ENCODE measurements around the gene CHN2.
A peak's percentile ranks its signal among the peaks of the same experiment; 100 is the strongest.

CHN2 gene

GRCh38 chr7:29342761-29343160, 148.2 kb downstream of the CHN2 start:
- Histone ChIP-seq H3K27me3 (no peaks in the 10 kb centered on the region), H3K9me3 (no peaks in the 10 kb centered on the region), H3K4me1 (no peaks in the 10 kb centered on the region), H3K36me3 (no peaks in the 10 kb centered on the region), H3K4me3 (ENCODE audit: low read depth, low read length) (no peak overlapping the region)
- no peak for TF ChIP-seq CTCF (IDR thresholded peaks at IDR 0.05; ENCODE audit: low read depth, low read length)
- DNase-seq = no peak

- no peaks in the 10 kb centered on the region for H3K36me3 ChIP-seq
- H3K9me3 ChIP-seq = no peaks in the 10 kb centered on the region
These were observed 148.8 kb downstream of the CHN2 start for GRCh38 chr7:29343399-29343798.

GRCh38 chr7:29344334-29344978, 149.9 kb downstream of the CHN2 start:
- no peak for TF ChIP-seq CTCF (IDR thresholded peaks at IDR 0.05; ENCODE audit: low read depth, low read length)
- no peaks in the 10 kb centered on the region for H3K27me3 ChIP-seq
- H3K4me1 ChIP-seq = no peaks in the 10 kb centered on the region
- DNase-seq = no peak
- no peak overlapping the region for H3K4me3 ChIP-seq (ENCODE audit: low read depth, low read length)
- H3K36me3 ChIP-seq = no peaks in the 10 kb centered on the region
- H3K9me3 ChIP-seq = no peaks in the 10 kb centered on the region

More at GRCh38 chr7:29343399-29343798, 148.8 kb downstream of the CHN2 start:
- no peaks in the 10 kb centered on the region for H3K4me1 ChIP-seq
- no peaks in the 10 kb centered on the region for H3K27me3 ChIP-seq
- no peak for DNase-seq
- no peak overlapping the region for H3K4me3 ChIP-seq (ENCODE audit: low read depth, low read length)
- TF ChIP-seq CTCF (IDR thresholded peaks at IDR 0.05; ENCODE audit: low read depth, low read length) = no peak

GRCh38 chr7:29345590-29345989, 151.0 kb downstream of the CHN2 start:
- Histone ChIP-seq H3K4me3 (ENCODE audit: low read depth, low read length) (no peak overlapping the region), H3K9me3 (no peaks in the 10 kb centered on the region), H3K27me3 (no peaks in the 10 kb centered on the region), H3K4me1 (no peaks in the 10 kb centered on the region), H3K36me3 (no peaks in the 10 kb centered on the region)
- peak; percentile 26 for DNase-seq
- peak; percentile 37 for TF ChIP-seq CTCF (IDR thresholded peaks at IDR 0.05; ENCODE audit: low read depth, low read length)

GRCh38 chr7:29346231-29346978, 151.8 kb downstream of the CHN2 start:
- DNase-seq = no peak
- Histone ChIP-seq H3K9me3 (no peaks in the 10 kb centered on the region), H3K4me3 (ENCODE audit: low read depth, low read length) (no peak overlapping the region), H3K4me1 (no peaks in the 10 kb centered on the region), H3K27me3 (no peaks in the 10 kb centered on the region), H3K36me3 (no peaks in the 10 kb centered on the region)
- TF ChIP-seq CTCF (IDR thresholded peaks at IDR 0.05; ENCODE audit: low read depth, low read length) = no peak

GRCh38 chr7:29349362-29349761, 154.8 kb downstream of the CHN2 start:
- Histone ChIP-seq H3K4me1 (no peaks in the 10 kb centered on the region), H3K27me3 (no peaks in the 10 kb centered on the region)

More at GRCh38 chr7:29349362-29349761, 154.8 kb downstream of the CHN2 start:
- H3K36me3 ChIP-seq = no peaks in the 10 kb centered on the region
- no peak for DNase-seq
- H3K4me3 ChIP-seq (ENCODE audit: low read depth, low read length) = no peak overlapping the region
- no peaks in the 10 kb centered on the region for H3K9me3 ChIP-seq
- TF ChIP-seq CTCF (IDR thresholded peaks at IDR 0.05; ENCODE audit: low read depth, low read length) = no peak
